Measurements from ENCODE around the gene HRNR. TPM values are rescaled to one million over a fixed set of nuclear protein-coding genes. Genes with fewer than 3 reads are reported as not detected.

HRNR gene
- polyA plus RNA-seq, 1 of the 3 experiments (the other 2 are of a cell fraction), result not detected

DNA sequence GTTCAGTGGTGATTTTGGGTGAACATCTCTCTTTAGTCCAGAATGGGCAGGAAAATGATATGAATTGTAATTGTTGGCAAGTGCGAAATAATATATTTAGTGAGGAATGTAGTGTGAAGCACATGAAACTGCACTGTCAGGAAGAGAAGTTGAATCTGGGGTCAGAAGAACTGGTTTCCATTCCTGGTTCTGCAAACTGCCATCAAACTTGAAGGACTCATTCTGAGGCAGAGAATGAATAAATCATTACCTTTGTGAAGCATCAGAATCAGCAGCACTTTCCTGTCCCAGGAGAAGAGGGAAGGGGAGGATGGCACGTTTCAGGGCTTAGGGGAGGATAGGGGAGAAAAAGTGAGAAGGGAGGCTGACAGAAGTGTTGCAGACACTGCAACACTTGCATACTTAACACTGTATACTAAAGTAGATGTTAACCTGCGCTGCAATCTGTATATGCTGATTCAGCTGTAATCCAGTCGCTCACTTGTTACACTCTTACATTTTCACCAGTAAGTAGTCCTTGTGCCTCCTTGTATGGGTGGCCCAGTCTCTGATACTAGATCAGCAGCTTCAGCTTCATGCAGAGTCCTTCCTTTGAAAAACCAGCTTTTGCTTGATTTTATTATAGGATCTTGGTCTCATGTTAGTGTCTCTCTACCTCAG is 54.5 kb downstream of the HRNR start:
- no peaks in the 10 kb centered on the region for H3K9me2 ChIP-seq
- H3K9ac ChIP-seq, result no peak overlapping the region
- no peaks in the 10 kb centered on the region for H3F3A ChIP-seq (replicated peaks; ENCODE audit: insufficient read depth)
- no peak overlapping the region for H3K27ac ChIP-seq (ENCODE audit: low read depth in 2 of 2, low read length in 1 of 2)
- TF ChIP-seq PBX3 (IDR thresholded peaks at IDR 0.05), result no peak
- no peak for TF ChIP-seq GABPA (IDR thresholded peaks at IDR 0.05; ENCODE audit: low read depth)
- TF ChIP-seq EP300 (IDR thresholded peaks at IDR 0.05; ENCODE audit: borderline replicate concordance in 1 of 2, low read depth in 1 of 2, low read length in 1 of 2), result no peak
- no peak for TF ChIP-seq TAF1 (IDR thresholded peaks at IDR 0.05; ENCODE audit: borderline replicate concordance, low read depth, low read length)
- TF ChIP-seq, protein P1, sequence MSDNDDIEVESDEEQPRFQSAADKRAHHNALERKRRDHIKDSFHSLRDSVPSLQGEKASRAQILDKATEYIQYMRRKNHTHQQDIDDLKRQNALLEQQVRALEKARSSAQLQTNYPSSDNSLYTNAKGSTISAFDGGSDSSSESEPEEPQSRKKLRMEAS (IDR thresholded peaks at IDR 0.05; ENCODE audit: low read depth), result no peak
- TF ChIP-seq FOXJ3 (CRISPR knock-in tag; IDR thresholded peaks at IDR 0.05), result no peak
- TF ChIP-seq CHD2 (IDR thresholded peaks at IDR 0.05; ENCODE audit: low read length, partially characterized antibody), result no peak
- TF ChIP-seq GATA2 (CRISPR knock-in tag; IDR thresholded peaks at IDR 0.05), result no peak
- no peak for TF ChIP-seq NRF1 (IDR thresholded peaks at IDR 0.05; ENCODE audit: low read depth, low read length)
- no peak overlapping the region for H3K4me3 ChIP-seq (ENCODE audit: low read depth in 2 of 2, low read length in 1 of 2)
- no peak for DNase-seq
- no peaks in the 10 kb centered on the region for H3K79me2 ChIP-seq (ENCODE audit: insufficient read depth)
- peaks cover 0 to 6% of the 10 kb centered on the region in 2 experiments; a peak in 2 of 4 replicates for H3K4me1 ChIP-seq (ENCODE audit: control insufficient read depth in 1 of 2, insufficient read depth in 2 of 2, low read depth in 1 of 2, low read length in 1 of 2)
- POLR2A ChIA-PET, result no interaction called here
- H3K36me3 ChIP-seq (replicated peaks in 1 of 2; ENCODE audit: control insufficient read depth in 1 of 2, insufficient read depth in 2 of 2, low read length in 1 of 2), result no peaks in the 10 kb centered on the region
- H3K4me2 ChIP-seq, result no peak overlapping the region
- CTCF ChIA-PET, result no interaction called here
- H2AFZ ChIP-seq (ENCODE audit: low read depth), result no peak overlapping the region; the same call in 1 of the 2 replicates
- H3K9me3 ChIP-seq, result no peaks in the 10 kb centered on the region
- no peaks in the 10 kb centered on the region for H3K27me3 ChIP-seq (ENCODE audit: insufficient read depth)
- no peaks in the 10 kb centered on the region for H4K20me1 ChIP-seq (ENCODE audit: insufficient read depth)
- 23% methylated on average over 4 of the region's 4 CpGs for WGBS (ENCODE audit: low lambda C conversion rate)

- no peak overlapping the region for H2AFZ ChIP-seq (ENCODE audit: low read depth)
- peaks cover 1% of the 10 kb centered on the region for H3F3A ChIP-seq (replicated peaks; ENCODE audit: insufficient read depth)
- peaks cover 0 to 6% of the 10 kb centered on the region in 2 experiments; a peak in 2 of 4 replicates for H3K4me1 ChIP-seq (ENCODE audit: control insufficient read depth in 1 of 2, insufficient read depth in 2 of 2, low read depth in 1 of 2, low read length in 1 of 2)
- no peaks in the 10 kb centered on the region for H4K20me1 ChIP-seq (ENCODE audit: insufficient read depth)
- ChIA-PET POLR2A (no interaction called here), CTCF (interaction anchor here (0.8 kb wide), 1 partner anchor 290 kb away, joined by 3 read pairs; no protein-coding TSS in a partner anchor)
- no peak overlapping the region for H3K4me3 ChIP-seq (ENCODE audit: low read depth in 2 of 2, low read length in 1 of 2)
- H3K27ac ChIP-seq (ENCODE audit: low read depth in 2 of 2, low read length in 1 of 2), result no peak overlapping the region
- H3K9me2 ChIP-seq, result no peaks in the 10 kb centered on the region
- no peaks in the 10 kb centered on the region for H3K36me3 ChIP-seq (replicated peaks in 1 of 2; ENCODE audit: control insufficient read depth in 1 of 2, insufficient read depth in 2 of 2, low read length in 1 of 2)
- DNase-seq, result no peak
- 0 out of 2 replicates have a peak overlapping the region, but pooled peaks have one; percentile 33 for H3K4me2 ChIP-seq
- TF ChIP-seq EZH2phosphoT487 (IDR thresholded peaks at IDR 0.05; ENCODE audit: borderline replicate concordance, low read depth) (no peak), YY1 (IDR thresholded peaks at IDR 0.05; ENCODE audit: low read depth) (no peak), JUND (IDR thresholded peaks at IDR 0.05) (no peak), MXI1 (IDR thresholded peaks at IDR 0.05; ENCODE audit: low read depth, low read length) (no peak), PBX3 (IDR thresholded peaks at IDR 0.05) (no peak), FOXJ3 (CRISPR knock-in tag; IDR thresholded peaks at IDR 0.05) (no peak), ELF1 (IDR thresholded peaks at IDR 0.05) (no peak), TEAD4 (IDR thresholded peaks at IDR 0.05; ENCODE audit: borderline replicate concordance, insufficient read depth) (no peak), RAD21 (IDR thresholded peaks at IDR 0.05; ENCODE audit: low read length) (no peak), TAF1 (IDR thresholded peaks at IDR 0.05; ENCODE audit: borderline replicate concordance, low read depth, low read length) (no peak), TCF12 (IDR thresholded peaks at IDR 0.05) (no peak), EP300 (IDR thresholded peaks at IDR 0.05; ENCODE audit: borderline replicate concordance in 1 of 2, low read depth in 1 of 2, low read length in 1 of 2) (no peak), CTCF (IDR thresholded peaks at IDR 0.05) (no peak)
- TF ChIP-seq, protein P2, sequence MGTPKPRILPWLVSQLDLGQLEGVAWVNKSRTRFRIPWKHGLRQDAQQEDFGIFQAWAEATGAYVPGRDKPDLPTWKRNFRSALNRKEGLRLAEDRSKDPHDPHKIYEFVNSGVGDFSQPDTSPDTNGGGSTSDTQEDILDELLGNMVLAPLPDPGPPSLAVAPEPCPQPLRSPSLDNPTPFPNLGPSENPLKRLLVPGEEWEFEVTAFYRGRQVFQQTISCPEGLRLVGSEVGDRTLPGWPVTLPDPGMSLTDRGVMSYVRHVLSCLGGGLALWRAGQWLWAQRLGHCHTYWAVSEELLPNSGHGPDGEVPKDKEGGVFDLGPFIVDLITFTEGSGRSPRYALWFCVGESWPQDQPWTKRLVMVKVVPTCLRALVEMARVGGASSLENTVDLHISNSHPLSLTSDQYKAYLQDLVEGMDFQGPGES (IDR thresholded peaks at IDR 0.05; ENCODE audit: low read depth, low read length), result no peak
- TF ChIP-seq, protein P3, sequence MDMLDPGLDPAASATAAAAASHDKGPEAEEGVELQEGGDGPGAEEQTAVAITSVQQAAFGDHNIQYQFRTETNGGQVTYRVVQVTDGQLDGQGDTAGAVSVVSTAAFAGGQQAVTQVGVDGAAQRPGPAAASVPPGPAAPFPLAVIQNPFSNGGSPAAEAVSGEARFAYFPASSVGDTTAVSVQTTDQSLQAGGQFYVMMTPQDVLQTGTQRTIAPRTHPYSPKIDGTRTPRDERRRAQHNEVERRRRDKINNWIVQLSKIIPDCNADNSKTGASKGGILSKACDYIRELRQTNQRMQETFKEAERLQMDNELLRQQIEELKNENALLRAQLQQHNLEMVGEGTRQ (IDR thresholded peaks at IDR 0.05; ENCODE audit: borderline replicate concordance, low read depth, low read length), result no peak
- no peaks in the 10 kb centered on the region for H3K27me3 ChIP-seq (ENCODE audit: insufficient read depth)
- no peaks in the 10 kb centered on the region for H3K9me3 ChIP-seq
- no peak overlapping the region for H3K9ac ChIP-seq
- WGBS (ENCODE audit: low lambda C conversion rate), result 20% methylated on average over 1 of the region's 1 CpG
- H3K79me2 ChIP-seq (ENCODE audit: insufficient read depth), result no peaks in the 10 kb centered on the region
Measured at GRCh38 chr1:152168535-152168868, 55.5 kb downstream of the HRNR start.

All from SK-N-SH (cell line).